RWPE1 (cell line): ENCODE data around the gene QSOX2.

Source experiments
- CTCF ChIA-PET: fragments of 350-600 bp; sonication (Branson Sonifier 250); formaldehyde crosslinking; extraction: SDS; loops from one replicate; lab custom pipeline; 2021; lab: Yijun Ruan, JAX
- POLR2A ChIA-PET: fragments of 400-600 bp; formaldehyde crosslinking; extraction: SDS; loops from one replicate; lab custom pipeline; 2020; ENCODE audit warnings: antibody characterized with exemption; ENCODE audit not compliant: low non-redundant PET; lab: Yijun Ruan, JAX
- DNase-seq: peaks from one replicate; pipeline ENCODE4 v3.0.0; 2012; ENCODE audit warnings: low spot score
- H3K27ac ChIP-seq: fragments of 450-650 bp; 2 replicates; pipeline ENCODE4 v1.5.1; 2017
- CTCF ChIP-seq: fragments of 450-650 bp; conservative IDR thresholded peaks from 2 replicates; pipeline ENCODE4 v1.5.1; 2017; ENCODE audit warnings: low read depth, mild to moderate bottlenecking

The QSOX2 gene

GRCh38 chr9:136243631-136244030, 2.0 kb downstream of the QSOX2 start:
- H3K27ac ChIP-seq: no peak overlapping the region
- no peak for TF ChIP-seq CTCF
- no peak for DNase-seq
- ChIA-PET POLR2A (no interaction called here), CTCF (interaction anchor here (0.6 to 1.0 kb wide), 3 partner anchors 17 to 147 kb away, joined by 3 to 6 read pairs (median 4); no protein-coding TSS in a partner anchor)

DNA sequence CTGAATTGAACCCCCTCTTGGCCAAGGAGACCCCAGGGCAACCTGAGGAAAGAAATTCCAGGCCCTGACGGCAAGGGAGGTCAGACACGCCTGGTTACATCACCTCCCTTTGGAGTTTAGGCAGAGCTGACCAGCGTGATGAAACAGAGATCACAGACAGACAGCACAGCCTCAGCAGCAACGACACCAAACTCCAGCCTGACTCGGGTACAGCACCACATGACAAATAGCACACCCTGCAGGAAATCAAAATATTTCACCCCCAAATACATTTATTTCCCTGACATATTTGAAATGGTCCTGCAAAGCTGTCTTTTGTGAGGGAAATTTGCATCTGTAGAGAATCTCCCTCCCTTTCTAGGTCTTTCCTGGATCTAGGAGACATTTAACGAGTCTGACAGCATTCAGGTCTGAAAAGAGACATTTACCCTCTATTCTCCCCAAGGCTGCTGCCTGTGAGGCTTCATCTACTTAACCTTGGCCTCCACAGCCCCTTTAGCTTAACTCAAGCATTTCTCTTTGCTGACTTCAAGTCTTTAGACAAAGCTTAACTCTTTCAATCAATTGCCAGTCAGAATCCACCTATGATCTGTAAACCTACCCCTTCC, 2.6 kb downstream of the QSOX2 start:
- ChIA-PET POLR2A (no interaction called here), CTCF (interaction anchor here (0.5 to 1.0 kb wide), 6 partner anchors 16 to 149 kb away, joined by 3 to 6 read pairs (median 3); no protein-coding TSS in a partner anchor)
- TF ChIP-seq CTCF: no peak
- DNase-seq: no peak
- peak overlapping the region; percentile 17 for H3K27ac ChIP-seq

GRCh38 chr9:136242248-136242647, 3.4 kb downstream of the QSOX2 start:
- POLR2A ChIA-PET: no interaction called here
- peak overlapping the region; percentile 17 for H3K27ac ChIP-seq
- DNase-seq: no peak
- no peak for TF ChIP-seq CTCF
- CTCF ChIA-PET: interaction anchor here (0.5 to 0.9 kb wide), 4 partner anchors 19 to 148 kb away, joined by 3 read pairs; no protein-coding TSS in a partner anchor

DNA sequence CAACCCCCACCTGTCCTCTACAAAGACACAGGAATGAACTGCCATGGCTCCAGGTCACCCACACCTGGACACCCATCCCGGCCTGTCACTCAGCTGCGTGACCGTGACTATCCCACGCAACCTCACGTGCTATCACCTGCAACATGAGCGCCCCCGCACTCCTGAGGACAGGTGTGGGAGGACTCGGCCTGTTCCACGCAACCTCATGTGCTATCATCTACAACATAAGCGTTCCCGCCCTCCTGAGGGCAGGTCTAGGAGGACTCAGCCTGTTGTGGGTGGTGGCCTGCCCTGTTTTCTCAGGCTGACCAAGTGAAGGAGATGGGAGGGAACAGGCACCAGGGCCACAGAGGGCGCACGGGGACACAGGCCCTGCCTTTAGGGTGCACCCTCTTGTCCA, 4.1 kb downstream of the QSOX2 start:
- TF ChIP-seq CTCF: no peak
- H3K27ac ChIP-seq: no peak overlapping the region
- ChIA-PET CTCF (interaction anchor here (0.6 kb wide), 1 partner anchor 18 kb away, joined by 3 read pairs; no protein-coding TSS in a partner anchor), POLR2A (no interaction called here)
- DNase-seq: no peak

DNA sequence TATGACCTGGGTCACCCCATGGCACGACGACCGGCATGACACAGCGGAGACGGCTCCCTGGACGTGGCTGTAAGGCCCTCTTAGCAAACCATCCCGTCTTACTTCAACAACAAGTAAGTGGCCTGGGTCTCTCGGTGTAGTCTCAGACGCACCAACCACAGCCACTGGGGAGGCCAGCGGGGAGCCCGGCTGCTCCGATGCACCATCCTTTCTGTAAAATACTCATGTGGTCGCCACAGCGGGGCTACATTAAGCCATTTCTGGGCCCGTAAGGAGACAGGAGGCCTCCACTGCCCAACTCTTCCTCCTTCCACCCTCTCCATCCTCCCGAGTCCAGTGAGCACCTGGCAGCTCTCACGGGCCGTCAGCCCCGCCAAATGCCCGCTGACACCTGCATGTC, 4.7 kb downstream of the QSOX2 start:
- peak overlapping the region; percentile 6; the same call in 1 of the 2 replicates for H3K27ac ChIP-seq
- POLR2A ChIA-PET: no interaction called here
- no peak for DNase-seq
- CTCF ChIA-PET: no interaction called here
- no peak for TF ChIP-seq CTCF

- CTCF ChIA-PET: interaction anchor here (0.7 kb wide), 1 partner anchor 44 kb away, joined by 4 read pairs; no protein-coding TSS in a partner anchor
- POLR2A ChIA-PET: no interaction called here
- DNase-seq: no peak
- H3K27ac ChIP-seq: 0 out of 2 replicates have a peak overlapping the region, but pooled peaks have one; percentile 40
- no peak for TF ChIP-seq CTCF
These were observed 5.7 kb downstream of the QSOX2 start for GRCh38 chr9:136239983-136240330.
